DND-41 (cell line): ENCODE results near the gene OPRL1.

Experiments used
- ATAC-seq: fragments of 200-7000 bp; cut with Tn5 transposase; 3 replicates; pipeline ENCODE4 v1.9.1; 2021; ENCODE audit warnings: low read depth; ENCODE audit not compliant: insufficient read depth
- DNase-seq: peaks from one replicate; pipeline ENCODE4 v3.0.0-alpha.2; 2020
- H2AFZ ChIP-seq: 2 replicates; pipeline ENCODE4 v1.6.0; 2012; ENCODE audit warnings: low read depth, low read length
- H3K27ac ChIP-seq: 2 replicates; pipeline ENCODE4 v1.5.1; 2012; ENCODE audit warnings: low read length, inconsistent platforms
- H3K27me3 ChIP-seq: fragments of 200-600 bp; sonication (generic); 2 replicates; pipeline ENCODE4 v1.6.0; 2012; ENCODE audit warnings: low read length, mild to moderate bottlenecking, inconsistent platforms; ENCODE audit not compliant: insufficient read depth, poor library complexity
- H3K36me3 ChIP-seq: 2 replicates; pipeline ENCODE4 v1.5.1; 2012; ENCODE audit warnings: low read length, inconsistent platforms; ENCODE audit not compliant: insufficient read depth
- H3K4me1 ChIP-seq: 2 replicates; pipeline ENCODE4 v1.5.1; 2012; ENCODE audit warnings: mild to moderate bottlenecking, low read length; ENCODE audit not compliant: insufficient read depth
- H3K4me2 ChIP-seq: 2 replicates; pipeline ENCODE4 v1.6.0; 2012; ENCODE audit warnings: mild to moderate bottlenecking, moderate library complexity, low read length, inconsistent platforms; ENCODE audit not compliant: insufficient read depth
- H3K4me3 ChIP-seq, 2 experiments: fragments of 200-600 bp in 1 of 2; shearing (Covaris generic) in 1 of 2; 2 replicates each; pipeline ENCODE4 v1.5.1; 2012 to 2016; ENCODE audit warnings: inconsistent platforms in 2 of 2, low read length in 2 of 2, mild to moderate bottlenecking in 2 of 2, low read depth in 1 of 2, moderate library complexity in 1 of 2
- H3K79me2 ChIP-seq: 2 replicates; pipeline ENCODE4 v1.6.0; 2012; ENCODE audit warnings: low read length, inconsistent platforms; ENCODE audit not compliant: insufficient read depth
- H3K9ac ChIP-seq: 2 replicates; pipeline ENCODE4 v1.6.0; 2012; ENCODE audit warnings: low read depth, mild to moderate bottlenecking, inconsistent platforms, low read length, moderate library complexity
- H3K9me3 ChIP-seq: 2 replicates; pipeline ENCODE4 v1.5.1; 2012; ENCODE audit warnings: low read length, moderate library complexity, mild to moderate bottlenecking, inconsistent platforms; ENCODE audit not compliant: insufficient read depth, severe bottlenecking
- H4K20me1 ChIP-seq: 2 replicates; pipeline ENCODE4 v1.6.0; 2012; ENCODE audit warnings: low read length; ENCODE audit not compliant: insufficient read depth
- CTCF ChIP-seq: IDR thresholded peaks from 2 replicates; pipeline ENCODE4 v1.5.1; 2012; ENCODE audit warnings: borderline replicate concordance, low read length, moderate library complexity, mild to moderate bottlenecking; ENCODE audit not compliant: poor library complexity, severe bottlenecking; ENCODE audit errors: extremely low read depth
- EZH2 ChIP-seq: IDR thresholded peaks from 3 replicates; pipeline ENCODE4 v1.6.1; 2012; ENCODE audit warnings: borderline replicate concordance, low read depth, mild to moderate bottlenecking, moderate library complexity, low read length, inconsistent platforms; ENCODE audit not compliant: severe bottlenecking

OPRL1 gene

GRCh38 chr20:64109831-64110391 lies 30.0 kb downstream of the OPRL1 start:
- H3K4me1 ChIP-seq = no peaks in the 10 kb centered on the region

GRCh38 chr20:64110411-64111068 lies 30.7 kb downstream of the OPRL1 start:
- no peaks in the 10 kb centered on the region for H3K4me1 ChIP-seq
- no peaks in the 10 kb centered on the region for H3K79me2 ChIP-seq
- TF ChIP-seq EZH2 = no peak
- TF ChIP-seq CTCF = no peak
- no peak overlapping the region for H2AFZ ChIP-seq
- H3K9ac ChIP-seq = no peak overlapping the region
- no peak for ATAC-seq
- no peak overlapping the region for H3K4me2 ChIP-seq
- H3K4me3 ChIP-seq = no peak overlapping the region
- peaks cover 4% of the 10 kb centered on the region for H3K27me3 ChIP-seq
- peaks cover 16% of the 10 kb centered on the region for H4K20me1 ChIP-seq
- H3K36me3 ChIP-seq = no peaks in the 10 kb centered on the region
- H3K9me3 ChIP-seq = no peaks in the 10 kb centered on the region
- DNase-seq = no peak
- no peak overlapping the region for H3K27ac ChIP-seq

More at GRCh38 chr20:64109831-64110391, 30.0 kb downstream of the OPRL1 start:
- Histone ChIP-seq H3K27me3 (peaks cover 4% of the 10 kb centered on the region), H3K9ac (no peak overlapping the region), H3K9me3 (no peaks in the 10 kb centered on the region), H3K27ac (no peak overlapping the region), H2AFZ (no peak overlapping the region), H4K20me1 (peaks cover 16% of the 10 kb centered on the region), H3K4me3 (no peak overlapping the region), H3K79me2 (no peaks in the 10 kb centered on the region), H3K4me2 (no peak overlapping the region), H3K36me3 (no peaks in the 10 kb centered on the region)
- TF ChIP-seq CTCF (no peak), EZH2 (no peak)
- DNase-seq (no peak), ATAC-seq (no peak)

- H3K4me2 ChIP-seq = no peak overlapping the region
- H3K79me2 ChIP-seq = no peaks in the 10 kb centered on the region
- no peak for TF ChIP-seq CTCF
- TF ChIP-seq EZH2 = no peak
- no peak overlapping the region for H3K27ac ChIP-seq
- peaks cover 4% of the 10 kb centered on the region for H3K27me3 ChIP-seq
- no peak overlapping the region for H3K9ac ChIP-seq
- DNase-seq (no peak), ATAC-seq (no peak)
- no peaks in the 10 kb centered on the region for H3K4me1 ChIP-seq
- H3K36me3 ChIP-seq = no peaks in the 10 kb centered on the region
- H2AFZ ChIP-seq = no peak overlapping the region
- H4K20me1 ChIP-seq = peaks cover 16% of the 10 kb centered on the region
- no peak overlapping the region for H3K4me3 ChIP-seq
- H3K9me3 ChIP-seq = no peaks in the 10 kb centered on the region
Measured at GRCh38 chr20:64111841-64112641, 32.2 kb downstream of the OPRL1 start.
